BJ (cell line): ENCODE results near the gene PPP2R5C. TPM values are rescaled to one million over a fixed set of nuclear protein-coding genes. Genes with fewer than 3 reads are reported as not detected.

Experiments used
- CTCF ChIA-PET: fragments of 350-600 bp; formaldehyde crosslinking; extraction: SDS; loops from one replicate; lab custom pipeline; 2021; ENCODE audit warnings: antibody characterized with exemption, inconsistent platforms; lab: Yijun Ruan, JAX
- POLR2A ChIA-PET: fragments of 300-600 bp; sonication (Branson Sonifier 250); formaldehyde crosslinking; extraction: SDS; loops from one replicate; lab custom pipeline; 2021; ENCODE audit warnings: antibody characterized with exemption; lab: Charles Lee
- DNase-seq: peaks from one replicate; pipeline ENCODE4 v3.0.0-alpha.2; 2011; ENCODE audit warnings: low read depth
- H3K27me3 ChIP-seq: 2 replicates; pipeline ENCODE4 v1.6.0; 2011; ENCODE audit warnings: low read length; ENCODE audit not compliant: control insufficient read depth, insufficient read depth
- H3K36me3 ChIP-seq: 2 replicates; pipeline ENCODE4 v1.5.1; 2011; ENCODE audit warnings: low read length; ENCODE audit not compliant: control insufficient read depth, insufficient read depth
- H3K4me3 ChIP-seq: 2 replicates; pipeline ENCODE4 v1.5.1; 2011; ENCODE audit warnings: low read depth, mild to moderate bottlenecking, control low read depth, low read length
- CTCF ChIP-seq: IDR thresholded peaks from 2 replicates; pipeline ENCODE4 v1.5.1; 2011; ENCODE audit warnings: low read depth, mild to moderate bottlenecking, control low read depth, inconsistent platforms, low read length, moderate library complexity; ENCODE audit not compliant: insufficient read depth
- polyA plus RNA-seq: library from polyadenylated mRNA; depleted of rRNA; stranded (reverse); fragments of >200 nt; gene quantifications from 2 replicates; pipeline ENCODE4 v1.2.3, GENCODE V29; 2011

PPP2R5C gene
- polyA plus RNA-seq, 1 experiment: 55.8 TPM

DNA sequence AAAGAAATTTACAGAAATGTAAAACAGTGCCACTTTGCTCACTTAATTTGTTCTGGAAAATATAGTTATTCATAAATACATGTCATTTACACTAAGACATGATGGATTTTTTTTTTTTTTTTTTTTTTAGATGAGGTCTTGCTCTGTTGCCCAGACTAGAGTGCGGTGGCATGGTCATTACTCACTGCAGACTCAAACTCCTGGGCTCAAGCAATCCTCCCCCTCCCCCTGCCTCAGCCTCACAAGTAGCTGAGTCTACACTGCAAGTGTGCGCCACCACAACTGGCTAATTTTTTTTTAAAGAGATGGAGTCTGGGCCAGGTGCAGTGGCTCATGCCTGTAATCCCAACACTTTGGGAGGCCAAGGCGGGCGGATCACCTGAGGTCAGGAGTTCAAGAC is 101.2 kb downstream of the PPP2R5C start:
- ChIA-PET POLR2A (no interaction called here), CTCF (interaction anchor here (1.0 kb wide), 1 partner anchor 92 kb away, joined by 3 read pairs; no protein-coding TSS in a partner anchor)
- no peak for TF ChIP-seq CTCF
- Histone ChIP-seq H3K4me3 (no peak overlapping the region), H3K36me3 (peaks cover 3% of the 10 kb centered on the region), H3K27me3 (no peaks in the 10 kb centered on the region)
- DNase-seq: no peak

- no peaks in the 10 kb centered on the region for H3K27me3 ChIP-seq
- CTCF ChIA-PET: interaction anchor here (1.2 kb wide), 1 partner anchor 95 kb away, joined by 3 read pairs; no protein-coding TSS in a partner anchor
- H3K36me3 ChIP-seq: peaks cover 3% of the 10 kb centered on the region
- H3K4me3 ChIP-seq: no peak overlapping the region
- no peak for TF ChIP-seq CTCF
- POLR2A ChIA-PET: no interaction called here
- no peak for DNase-seq
Observed at GRCh38 chr14:101865288-101865687, 103.8 kb downstream of the PPP2R5C start.

DNA sequence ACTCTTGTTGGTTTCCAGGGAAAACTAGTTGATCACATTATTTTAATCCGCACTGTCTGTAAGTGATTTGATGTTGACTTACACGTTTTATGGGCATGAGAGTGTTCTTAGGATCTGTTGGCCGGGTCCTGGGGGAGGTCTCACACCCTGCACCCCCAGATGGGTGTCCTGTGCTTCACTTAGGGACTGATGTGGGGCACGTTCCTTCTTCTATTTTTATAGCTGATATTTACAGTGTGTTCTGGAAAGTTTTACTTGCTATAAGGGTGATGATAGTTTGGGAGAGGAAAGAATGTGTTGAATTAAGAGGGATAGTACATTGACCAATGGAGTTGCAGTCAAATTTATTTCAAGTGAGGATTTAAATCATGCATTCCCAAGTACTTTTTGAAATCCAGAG is 106.3 kb downstream of the PPP2R5C start:
- H3K27me3 ChIP-seq: no peaks in the 10 kb centered on the region
- POLR2A ChIA-PET: interaction anchor here (0.6 kb wide), 1 partner anchor 100 kb away, joined by 3 read pairs; no protein-coding TSS in a partner anchor
- no peak for TF ChIP-seq CTCF
- CTCF ChIA-PET: interaction anchor here (0.8 kb wide), 1 partner anchor 11 kb away, joined by 3 read pairs; no protein-coding TSS in a partner anchor
- no peak overlapping the region for H3K4me3 ChIP-seq
- no peak for DNase-seq
- peaks cover 3% of the 10 kb centered on the region for H3K36me3 ChIP-seq

- CTCF ChIA-PET: interaction anchor here (1.1 kb wide), 1 partner anchor 10 kb away, joined by 4 read pairs; no protein-coding TSS in a partner anchor
- no peak for TF ChIP-seq CTCF
- Histone ChIP-seq H3K36me3 (peaks cover 2% of the 10 kb centered on the region), H3K27me3 (no peaks in the 10 kb centered on the region), H3K4me3 (no peak overlapping the region)
- POLR2A ChIA-PET: no interaction called here
- no peak for DNase-seq
Observed at GRCh38 chr14:101869217-101869616, 107.7 kb downstream of the PPP2R5C start.

- CTCF ChIA-PET: no interaction called here
- no peak for TF ChIP-seq CTCF
- Histone ChIP-seq H3K4me3 (no peak overlapping the region), H3K27me3 (no peaks in the 10 kb centered on the region), H3K36me3 (no peaks in the 10 kb centered on the region)
- DNase-seq: no peak
- POLR2A ChIA-PET: no interaction called here
Observed at GRCh38 chr14:101870273-101870939, 108.9 kb downstream of the PPP2R5C start.
